Smooth muscle cell (in vitro differentiated cells): Measurements from ENCODE around the gene TDG. TPM values are rescaled to one million over a fixed set of nuclear protein-coding genes. Genes with fewer than 3 reads are reported as not detected.

Source experiments
- DNase-seq: peaks from one replicate; lab custom pipeline; 2025; ENCODE audit not compliant: unreplicated experiment; lab: John Stamatoyannopoulos, UW
- H2AFZ ChIP-seq: fragments of 200-600 bp; sonication (generic); 2 replicates; pipeline ENCODE4 v1.6.0; 2016; ENCODE audit warnings: antibody characterized with exemption, low read depth, mild to moderate bottlenecking
- H3F3A ChIP-seq: fragments of 200-600 bp; sonication (generic); 2 replicates; pipeline ENCODE4 v1.6.0; 2017; ENCODE audit warnings: antibody characterized with exemption, low read depth
- H3K27ac ChIP-seq: fragments of 200-600 bp; sonication (generic); 2 replicates; pipeline ENCODE4 v1.5.1; 2016; ENCODE audit warnings: low read depth, mild to moderate bottlenecking
- H3K27me3 ChIP-seq: fragments of 200-600 bp; sonication (generic); 2 replicates; pipeline ENCODE4 v1.6.1; 2016; ENCODE audit warnings: low read depth, mild to moderate bottlenecking
- H3K36me3 ChIP-seq: fragments of 200-600 bp; sonication (generic); 2 replicates; pipeline ENCODE4 v1.5.1; 2016; ENCODE audit warnings: low read depth
- H3K4me1 ChIP-seq: fragments of 200-600 bp; sonication (generic); 2 replicates; pipeline ENCODE4 v1.5.1; 2016; ENCODE audit warnings: low read depth
- H3K4me2 ChIP-seq: fragments of 200-600 bp; sonication (generic); 2 replicates; pipeline ENCODE4 v1.6.0; 2016; ENCODE audit warnings: mild to moderate bottlenecking
- H3K4me3 ChIP-seq: fragments of 200-600 bp; sonication (generic); 2 replicates; pipeline ENCODE4 v1.5.1; 2016; ENCODE audit warnings: mild to moderate bottlenecking
- H3K79me2 ChIP-seq: fragments of 200-600 bp; sonication (generic); 2 replicates; pipeline ENCODE4 v1.6.0; 2016; ENCODE audit warnings: low read depth, mild to moderate bottlenecking
- H3K9ac ChIP-seq: fragments of 200-600 bp; sonication (generic); 2 replicates; pipeline ENCODE4 v1.6.0; 2016; ENCODE audit warnings: low read depth
- H3K9me3 ChIP-seq: fragments of 200-600 bp; sonication (generic); replicated peaks from 2 replicates; pipeline ENCODE4 v1.5.1; 2016; ENCODE audit warnings: low read depth
- H4K20me1 ChIP-seq: fragments of 200-600 bp; sonication (generic); 2 replicates; pipeline ENCODE4 v1.6.0; 2016; ENCODE audit warnings: low read depth
- WGBS: methylation state at CpG from one replicate; pipeline ENCODE4 v1.1.7; 2016; ENCODE audit warnings: low lambda C conversion rate; 5-methylcytosine and 5-hydroxymethylcytosine counted together
- polyA plus RNA-seq: library from polyadenylated mRNA; unstranded; fragments of >200 nt; fragmentation: Nextera tagmentation; extraction: Ambion mirVana; gene quantifications from 2 replicates; pipeline ENCODE4 v1.2.1, GENCODE V29; 2016
- total RNA-seq: library from RNA; depleted of rRNA; stranded (reverse); fragments of >200 nt; gene quantifications from 2 replicates; pipeline ENCODE4 v1.2.3, GENCODE V29; 2014
- TF ChIP-seq, protein P1 (sequence below): fragments of 200-600 bp; sonication (generic); IDR thresholded peaks from 2 replicates; pipeline ENCODE4 v1.5.1; 2017; ENCODE audit warnings: borderline replicate concordance, mild to moderate bottlenecking, antibody characterized with exemption; ENCODE audit not compliant: insufficient read depth, poor library complexity, severe bottlenecking

TDG gene
- total and polyA plus RNA-seq, 2 experiments from 2014 or later = 34.5 to 61.1 TPM

DNA sequence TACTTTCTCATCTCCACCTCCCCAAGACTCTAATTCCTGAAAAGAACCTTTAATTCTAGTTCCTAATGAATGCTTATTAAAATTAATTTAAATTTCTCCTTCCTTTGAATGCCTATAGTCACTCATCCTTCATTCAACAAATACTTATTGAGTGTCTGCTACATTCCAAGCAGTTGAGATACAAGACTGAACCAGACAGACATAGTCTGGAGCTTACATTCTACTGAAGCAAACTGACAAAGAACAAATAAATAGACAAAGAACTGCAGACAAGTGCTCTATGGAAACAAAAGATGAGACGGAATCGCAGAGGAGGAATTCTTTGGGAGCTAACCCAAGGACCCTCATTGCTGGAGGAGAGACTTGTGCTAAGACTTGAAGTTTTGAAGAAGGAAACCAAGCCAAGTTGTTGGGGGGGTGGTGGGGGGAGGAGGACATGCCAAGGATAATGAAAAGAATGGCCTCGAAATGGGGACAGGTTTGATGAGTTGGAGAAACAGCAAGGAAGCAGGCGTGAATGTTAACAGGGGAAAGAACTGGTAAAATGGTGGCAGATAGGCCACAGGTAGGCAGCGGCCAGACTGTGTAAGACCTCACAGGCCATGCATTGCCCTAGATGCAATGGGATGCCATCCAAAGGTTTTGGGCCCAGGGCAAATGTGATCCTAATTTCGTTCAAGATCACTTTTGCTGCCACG is 9.7 kb upstream of the TDG start:
- H3K79me2 ChIP-seq = peaks cover 26% of the 10 kb centered on the region
- no peaks in the 10 kb centered on the region for H3K27me3 ChIP-seq
- peak overlapping the region; percentile 77 for H3K9ac ChIP-seq
- no peak for DNase-seq
- peak overlapping the region; percentile 74 for H3K4me3 ChIP-seq
- H3K4me2 ChIP-seq = peak overlapping the region; percentile 93
- peaks cover 7% of the 10 kb centered on the region for H4K20me1 ChIP-seq
- H3F3A ChIP-seq = peaks cover 44% of the 10 kb centered on the region
- H3K36me3 ChIP-seq = peaks cover under 1% of the 10 kb centered on the region
- WGBS = 12% methylated on average over 7 of the region's 7 CpGs
- H2AFZ ChIP-seq = no peak overlapping the region
- H3K27ac ChIP-seq = peak overlapping the region; percentile 88
- H3K9me3 ChIP-seq = no peaks in the 10 kb centered on the region
- peaks cover 11% of the 10 kb centered on the region for H3K4me1 ChIP-seq
- TF ChIP-seq, protein P1, sequence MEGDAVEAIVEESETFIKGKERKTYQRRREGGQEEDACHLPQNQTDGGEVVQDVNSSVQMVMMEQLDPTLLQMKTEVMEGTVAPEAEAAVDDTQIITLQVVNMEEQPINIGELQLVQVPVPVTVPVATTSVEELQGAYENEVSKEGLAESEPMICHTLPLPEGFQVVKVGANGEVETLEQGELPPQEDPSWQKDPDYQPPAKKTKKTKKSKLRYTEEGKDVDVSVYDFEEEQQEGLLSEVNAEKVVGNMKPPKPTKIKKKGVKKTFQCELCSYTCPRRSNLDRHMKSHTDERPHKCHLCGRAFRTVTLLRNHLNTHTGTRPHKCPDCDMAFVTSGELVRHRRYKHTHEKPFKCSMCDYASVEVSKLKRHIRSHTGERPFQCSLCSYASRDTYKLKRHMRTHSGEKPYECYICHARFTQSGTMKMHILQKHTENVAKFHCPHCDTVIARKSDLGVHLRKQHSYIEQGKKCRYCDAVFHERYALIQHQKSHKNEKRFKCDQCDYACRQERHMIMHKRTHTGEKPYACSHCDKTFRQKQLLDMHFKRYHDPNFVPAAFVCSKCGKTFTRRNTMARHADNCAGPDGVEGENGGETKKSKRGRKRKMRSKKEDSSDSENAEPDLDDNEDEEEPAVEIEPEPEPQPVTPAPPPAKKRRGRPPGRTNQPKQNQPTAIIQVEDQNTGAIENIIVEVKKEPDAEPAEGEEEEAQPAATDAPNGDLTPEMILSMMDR = no peak

DNA sequence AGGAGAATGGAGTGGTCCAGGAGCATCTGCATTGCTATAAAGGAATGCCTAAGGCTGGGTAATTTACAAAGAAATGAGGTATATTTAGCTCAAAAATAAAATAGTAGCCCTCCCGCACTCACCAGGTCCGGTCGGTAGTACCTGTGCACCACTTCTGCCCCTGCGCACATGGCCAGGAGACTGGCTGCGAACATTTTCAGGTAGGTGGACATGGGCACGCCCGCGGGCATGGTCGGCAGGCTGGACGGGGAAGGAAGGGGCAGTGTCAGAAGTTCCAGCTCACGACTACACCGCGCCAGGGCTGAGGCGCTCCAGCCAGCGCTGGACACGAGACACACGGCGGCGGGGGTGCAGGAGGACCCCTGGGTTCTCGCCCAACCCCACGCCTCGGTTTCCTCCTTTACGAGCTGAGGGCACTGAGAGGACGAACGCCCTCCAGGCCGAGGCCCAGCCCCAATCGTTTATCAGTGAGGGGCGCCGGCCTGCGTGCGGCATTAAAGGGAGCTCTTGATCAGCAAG is 9.1 kb upstream of the TDG start:
- Histone ChIP-seq H3K4me1 (peaks cover 11% of the 10 kb centered on the region), H2AFZ (peak overlapping the region; percentile 49), H3K79me2 (peaks cover 22% of the 10 kb centered on the region), H3K9me3 (no peaks in the 10 kb centered on the region), H3K36me3 (no peaks in the 10 kb centered on the region), H3K4me3 (peak overlapping the region; percentile 74), H3K4me2 (peak overlapping the region; percentile 93), H3K27ac (peak overlapping the region; percentile 88), H3F3A (peaks cover 40% of the 10 kb centered on the region), H4K20me1 (peaks cover 2% of the 10 kb centered on the region), H3K27me3 (no peaks in the 10 kb centered on the region), H3K9ac (peak overlapping the region; percentile 77)
- WGBS = 1% methylated on average over 29 of the region's 31 CpGs
- DNase-seq = no peak
- TF ChIP-seq, protein P1 = no peak

DNA sequence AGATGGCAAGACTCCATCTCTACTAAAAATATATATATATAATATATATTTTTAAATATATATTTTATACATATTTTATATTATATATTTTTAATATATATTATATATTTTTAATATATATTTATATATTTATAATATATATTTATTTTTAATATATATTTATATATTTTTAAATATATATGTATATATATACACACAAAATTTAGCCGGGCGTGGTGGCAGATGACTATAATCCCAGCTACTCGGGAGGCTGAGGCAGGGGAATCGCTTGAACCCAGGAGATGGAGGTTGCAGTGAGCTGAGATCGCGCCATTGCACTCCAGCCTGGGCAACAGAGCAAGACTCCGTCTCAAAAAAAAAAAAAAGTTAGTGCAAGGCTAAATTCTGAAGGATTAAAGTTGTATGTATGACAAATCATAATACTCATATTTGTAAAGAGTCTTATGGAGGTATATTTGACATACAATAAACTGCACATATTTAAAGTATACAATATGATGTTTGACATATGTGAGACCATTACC is 7.7 kb upstream of the TDG start:
- no peak for DNase-seq
- no peaks in the 10 kb centered on the region for H3K9me3 ChIP-seq
- peak overlapping the region; percentile 93 for H3K4me2 ChIP-seq

More for the DNA sequence above, 7.7 kb upstream of the TDG start:
- Histone ChIP-seq H3K9ac (no peak overlapping the region), H3K79me2 (peaks cover 17% of the 10 kb centered on the region), H3K27ac (peak overlapping the region; percentile 88), H3K4me3 (peak overlapping the region; percentile 74), H3K27me3 (no peaks in the 10 kb centered on the region), H3K36me3 (no peaks in the 10 kb centered on the region), H4K20me1 (no peaks in the 10 kb centered on the region), H3K4me1 (peaks cover 11% of the 10 kb centered on the region), H2AFZ (no peak overlapping the region), H3F3A (peaks cover 26% of the 10 kb centered on the region)
- TF ChIP-seq, protein P1 = no peak
- 95% methylated on average over 7 of the region's 7 CpGs for WGBS
